ENCODE data around the gene TLR8. TPM values are rescaled to one million over a fixed set of nuclear protein-coding genes. Genes with fewer than 3 reads are reported as not detected.

Gene TLR8
- polyA plus RNA-seq, 1 of the 3 experiments (the other 2 are of a cell fraction): not detected

- H3K36me3 ChIP-seq (replicated peaks in 1 of 2; ENCODE audit: control insufficient read depth in 1 of 2, insufficient read depth in 2 of 2, low read length in 1 of 2): no peaks in the 10 kb centered on the region
- H3K9me2 ChIP-seq: no peaks in the 10 kb centered on the region
- H3K4me1 ChIP-seq (ENCODE audit: control insufficient read depth in 1 of 2, insufficient read depth in 2 of 2, low read depth in 1 of 2, low read length in 1 of 2): no peaks in the 10 kb centered on the region
- no peak overlapping the region for H2AFZ ChIP-seq (ENCODE audit: low read depth)
- no peak overlapping the region for H3K9ac ChIP-seq
- DNase-seq: no peak
- 35% methylated on average over 2 of the region's 2 CpGs for WGBS (ENCODE audit: low lambda C conversion rate)
- H3K4me2 ChIP-seq: no peak overlapping the region
- peaks cover 41% of the 10 kb centered on the region; the same call in 1 of the 2 replicates for H3K27me3 ChIP-seq (ENCODE audit: insufficient read depth)
- CTCF ChIA-PET: interaction anchor here (1.2 kb wide), 1 partner anchor 17 kb away, joined by 3 read pairs; no protein-coding TSS in a partner anchor
- no peaks in the 10 kb centered on the region for H4K20me1 ChIP-seq (ENCODE audit: insufficient read depth)
- H3K27ac ChIP-seq (ENCODE audit: low read depth in 2 of 2, low read length in 1 of 2): no peak overlapping the region
- H3K4me3 ChIP-seq (ENCODE audit: low read depth in 2 of 2, low read length in 1 of 2): no peak overlapping the region
- H3K9me3 ChIP-seq: no peaks in the 10 kb centered on the region
- POLR2A ChIA-PET: no interaction called here
- no peak for TF ChIP-seq FOXJ3 (CRISPR knock-in tag; IDR thresholded peaks at IDR 0.05)
- no peak for TF ChIP-seq REST (IDR thresholded peaks at IDR 0.05; ENCODE audit: low read depth, low read length)
- no peak for TF ChIP-seq MEF2A (IDR thresholded peaks at IDR 0.05; ENCODE audit: borderline replicate concordance, low read depth)
- TF ChIP-seq CTCF (IDR thresholded peaks at IDR 0.05): no peak
- TF ChIP-seq CHD2 (IDR thresholded peaks at IDR 0.05; ENCODE audit: low read length, partially characterized antibody): no peak
- no peak for TF ChIP-seq EP300 (IDR thresholded peaks at IDR 0.05; ENCODE audit: borderline replicate concordance in 1 of 2, low read depth in 1 of 2, low read length in 1 of 2)
- no peak for TF ChIP-seq GABPA (IDR thresholded peaks at IDR 0.05; ENCODE audit: low read depth)
- no peak for TF ChIP-seq JUND (IDR thresholded peaks at IDR 0.05)
- TF ChIP-seq TEAD4 (IDR thresholded peaks at IDR 0.05; ENCODE audit: borderline replicate concordance, insufficient read depth): no peak
- no peak for TF ChIP-seq NRF1 (IDR thresholded peaks at IDR 0.05; ENCODE audit: low read depth, low read length)
- TF ChIP-seq MXI1 (IDR thresholded peaks at IDR 0.05; ENCODE audit: low read depth, low read length): no peak
- TF ChIP-seq SIN3A (IDR thresholded peaks at IDR 0.05; ENCODE audit: borderline replicate concordance, low read depth, low read length): no peak
- TF ChIP-seq GATA2 (CRISPR knock-in tag; IDR thresholded peaks at IDR 0.05): no peak
- no peak for TF ChIP-seq ELF1 (IDR thresholded peaks at IDR 0.05)
- TF ChIP-seq PBX3 (IDR thresholded peaks at IDR 0.05): no peak
- TF ChIP-seq YY1 (IDR thresholded peaks at IDR 0.05; ENCODE audit: low read depth): no peak
- no peak for TF ChIP-seq RCOR1 (IDR thresholded peaks at IDR 0.05; ENCODE audit: low read length)
- no peaks in the 10 kb centered on the region for H3F3A ChIP-seq (replicated peaks; ENCODE audit: insufficient read depth)
- H3K79me2 ChIP-seq (ENCODE audit: insufficient read depth): no peaks in the 10 kb centered on the region
These were observed 11.3 kb downstream of the TLR8 start for GRCh38 chrX:12917753-12918152.

All from SK-N-SH (cell line).